K562 (cell line): Measurements from ENCODE around the gene SPPL3. TPM values are rescaled to one million over a fixed set of nuclear protein-coding genes. Genes with fewer than 3 reads are reported as not detected.

Experiments used
- ATAC-seq: fragments of 200-7000 bp; cut with Tn5 transposase; 3 replicates; pipeline ENCODE4 v1.9.1; 2020; ENCODE audit warnings: moderate library complexity
- BruUV-seq: library from RNA; stranded (reverse); fragments of 400-500 nt; replicated peaks from 2 replicates; lab custom pipeline; 2021; lab: Mats Ljungman, UMichigan
- CTCF ChIA-PET: fragments of 300-600 bp; formaldehyde crosslinking; extraction: SDS; loops from one replicate; lab custom pipeline; 2021; ENCODE audit warnings: low intra/inter-chr PET ratio; lab: Yijun Ruan, JAX
- POLR2A ChIA-PET: fragments of 300-600, 350-650 bp; sonication (Branson Sonifier 250); formaldehyde crosslinking; extraction: SDS; loops from one replicate; lab custom pipeline; 2021; ENCODE audit warnings: antibody characterized with exemption, inconsistent platforms; lab: Yijun Ruan, JAX
- DNase-seq, 4 experiments: peaks; one replicate each; pipeline versions ENCODE4 v3.0.0 to v3.0.0-alpha.2; 2011 to 2018; ENCODE audit warnings: low spot score in 3 of 4, mixed read lengths in 3 of 4; ENCODE audit errors: extremely low read depth in 1 of 4
- FAIRE-seq: peaks from 2 replicates; lab custom pipeline; 2011; peaks lifted over from hg19 to GRCh38; lab: Jason Lieb, UNC
- H2AFZ ChIP-seq: 2 replicates; pipeline ENCODE4 v1.6.0; 2011; ENCODE audit warnings: low read depth, low read length, control low read depth, inconsistent platforms
- H3K27ac ChIP-seq: fragments of 200-600 bp; 3 replicates; pipeline ENCODE4 v1.8.0; 2011; ENCODE audit warnings: low read depth, mild to moderate bottlenecking, control low read depth, inconsistent platforms, low read length, moderate library complexity, mixed read lengths; ENCODE audit errors: extremely low read depth
- H3K27me3 ChIP-seq, 2 experiments: fragments of 300-600 bp in 1 of 2; 2 replicates in 1 of 2; 3 replicates in 1 of 2; pipeline versions ENCODE4 v1.6.0 to v1.8.0; 2011; ENCODE audit warnings: inconsistent platforms in 2 of 2, low read length in 2 of 2, mild to moderate bottlenecking in 1 of 2, mixed read lengths in 1 of 2, moderate library complexity in 1 of 2; ENCODE audit not compliant: control insufficient read depth in 2 of 2, insufficient read depth in 2 of 2
- H3K36me3 ChIP-seq: fragments of 300-600 bp; 3 replicates; pipeline ENCODE4 v1.8.0; 2011; ENCODE audit warnings: mild to moderate bottlenecking, low read length, inconsistent platforms; ENCODE audit not compliant: control insufficient read depth, insufficient read depth
- H3K4me1 ChIP-seq, 2 experiments: fragments of 200-600 bp in 1 of 2; replicated peaks in 1 of 2; 2 replicates in 1 of 2; 3 replicates in 1 of 2; pipeline versions ENCODE4 v1.5.1 to v1.8.0; 2011; ENCODE audit warnings: inconsistent platforms in 2 of 2, low read length in 2 of 2, mild to moderate bottlenecking in 1 of 2, mixed read lengths in 1 of 2, moderate library complexity in 1 of 2; ENCODE audit not compliant: control insufficient read depth in 2 of 2, insufficient read depth in 2 of 2
- H3K4me2 ChIP-seq: 2 replicates; pipeline ENCODE4 v1.6.1; 2011; ENCODE audit warnings: low read length, control low read depth, inconsistent platforms, mixed read lengths; ENCODE audit not compliant: insufficient read depth
- H3K4me3 ChIP-seq: fragments of 200-600 bp; sonication (generic), shearing (Covaris generic); 2 replicates; pipeline ENCODE4 v1.5.1; 2016; ENCODE audit warnings: control low read depth, inconsistent platforms
- H3K79me2 ChIP-seq: fragments of 200-600 bp; 3 replicates; pipeline ENCODE4 v1.8.0; 2011; ENCODE audit warnings: low read length, inconsistent platforms; ENCODE audit not compliant: control insufficient read depth, insufficient read depth
- H3K9ac ChIP-seq, 2 experiments: 2 replicates each; pipeline versions ENCODE4 v1.6.0 to v1.6.1; 2011; ENCODE audit warnings: low read depth in 2 of 2, low read length in 2 of 2, control low read depth in 1 of 2, inconsistent platforms in 1 of 2, mild to moderate bottlenecking in 1 of 2, mixed read lengths in 1 of 2; ENCODE audit not compliant: insufficient read depth in 1 of 2
- H3K9me1 ChIP-seq: one replicate; pipeline ENCODE4 v1.6.0; 2011; ENCODE audit warnings: inconsistent platforms, mild to moderate bottlenecking, low read length, moderate library complexity; ENCODE audit not compliant: control insufficient read depth, insufficient read depth
- H3K9me3 ChIP-seq: replicated peaks from 2 replicates; pipeline ENCODE4 v1.5.1; 2011; ENCODE audit warnings: low read depth, low read length, inconsistent platforms; ENCODE audit not compliant: control insufficient read depth, insufficient read depth
- H4K20me1 ChIP-seq: replicated peaks from 2 replicates; pipeline ENCODE4 v1.6.1; 2011; ENCODE audit warnings: low read length, inconsistent platforms, mixed read lengths; ENCODE audit not compliant: control insufficient read depth, insufficient read depth
- ESRRA ChIP-seq: fragments of 450-650 bp; IDR thresholded peaks from 2 replicates; pipeline ENCODE4 v1.6.1; 2014; ENCODE audit warnings: low read depth, mild to moderate bottlenecking, moderate library complexity, borderline replicate concordance
- ESRRB ChIP-seq: fragments of 250-450 bp; sonication (Bioruptor Pico); IDR thresholded peaks from 2 replicates; pipeline ENCODE4 v1.5.0; 2020; ENCODE audit warnings: mild to moderate bottlenecking, moderate library complexity, borderline replicate concordance
- ETS2 ChIP-seq: IDR thresholded peaks from 2 replicates; pipeline ENCODE4 v1.6.1; 2016; ENCODE audit warnings: borderline replicate concordance, missing genetic modification characterization, mild to moderate bottlenecking, moderate library complexity, missing compliant biosample characterization; ENCODE audit not compliant: poor library complexity, severe bottlenecking
- FOXM1 ChIP-seq, 2 experiments: fragments of 450-650 bp in 1 of 2; sonication (generic) in 1 of 2; formaldehyde crosslinking in 1 of 2; IDR thresholded peaks; 2 replicates each; pipeline versions ENCODE4 v1.6.1 to v1.9.0; 2017 to 2022; ENCODE audit warnings: low read depth in 2 of 2, mild to moderate bottlenecking in 2 of 2, missing genetic modification reagents in 1 of 2, moderate library complexity in 1 of 2
- MEIS2 ChIP-seq: fragments of 450-650 bp; IDR thresholded peaks from 2 replicates; pipeline ENCODE4 v1.6.1; 2014; ENCODE audit warnings: mild to moderate bottlenecking; ENCODE audit not compliant: partially characterized antibody
- NCOA1 ChIP-seq: fragments of 450-650 bp; IDR thresholded peaks from 2 replicates; pipeline ENCODE4 v1.6.1; 2016; ENCODE audit warnings: low read depth
- NR2C1 ChIP-seq, 2 experiments: fragments of 450-650 bp; IDR thresholded peaks; 2 replicates each; pipeline ENCODE4 v1.6.1; 2017; ENCODE audit warnings: mild to moderate bottlenecking in 2 of 2, antibody characterized with exemption in 1 of 2, inconsistent platforms in 1 of 2, missing compliant biosample characterization in 1 of 2, missing genetic modification characterization in 1 of 2
- SAFB2 ChIP-seq: fragments of 200-400 bp; formaldehyde crosslinking; IDR thresholded peaks from 2 replicates; pipeline ENCODE4 v1.6.1; 2018; ENCODE audit warnings: borderline replicate concordance, low read length, low read depth, moderate library complexity; ENCODE audit not compliant: severe bottlenecking
- TCF3 ChIP-seq: sonication (generic); formaldehyde crosslinking; IDR thresholded peaks from 2 replicates; pipeline ENCODE4 v1.4.0; 2020; ENCODE audit warnings: mild to moderate bottlenecking, missing genetic modification reagents
- XRCC3 ChIP-seq: fragments of 450-650 bp; IDR thresholded peaks from 2 replicates; pipeline ENCODE4 v1.6.1; 2017; ENCODE audit warnings: mild to moderate bottlenecking, moderate library complexity
- ZNF174 ChIP-seq: fragments of 250-450 bp; sonication (Bioruptor Pico); IDR thresholded peaks from 2 replicates; pipeline ENCODE4 v1.4.0; 2020; ENCODE audit warnings: mild to moderate bottlenecking
- ZNF324 ChIP-seq: fragments of 250-450 bp; sonication (Bioruptor Pico); IDR thresholded peaks from 2 replicates; pipeline ENCODE4 v1.4.0; 2020; ENCODE audit warnings: mild to moderate bottlenecking
- ZNF354B ChIP-seq: fragments of 250-450 bp; sonication (Bioruptor Pico); IDR thresholded peaks from 2 replicates; pipeline ENCODE4 v1.4.0; 2020
- ZNF696 ChIP-seq: fragments of 250-450 bp; sonication (Bioruptor Pico); conservative IDR thresholded peaks from 2 replicates; pipeline ENCODE4 v1.4.0; 2020; ENCODE audit warnings: mild to moderate bottlenecking, moderate library complexity
- WGBS: fragments of 100-300 bp; shearing (Covaris generic); methylation state at CpG from one replicate; pipeline ENCODE4 v1.1.6; 2016; ENCODE audit warnings: low coverage, mixed read lengths; ENCODE audit not compliant: insufficient coverage; ENCODE audit errors: missing lambda C conversion rate; 5-methylcytosine and 5-hydroxymethylcytosine counted together
- in situ Hi-C: fragments of 300-500 bp; cut with MboI; formaldehyde crosslinking; loops from 4 replicates; pipeline ENCODE4 v1.15.0; 2018; ENCODE audit warnings: inconsistent platforms, mixed read lengths
- intact Hi-C: fragments of 100-400 bp; cut with micrococcal nuclease; formaldehyde crosslinking; loops from 2 replicates; pipeline ENCODE4 v1.14.2; 2022
- polyA plus RNA-seq, 8 experiments: library from polyadenylated mRNA; depleted of rRNA in 4 of 8; stranded (reverse) in 5 of 8; unstranded in 3 of 8; fragments of >200 nt; fragmentation: Nextera tagmentation in 2 of 8; fragmentation: Illumina TruSeq in 1 of 8; extraction: Ambion mirVana in 2 of 8; extraction: Trizol in 1 of 8; gene quantifications; 2 replicates each; pipeline versions ENCODE4 v1.2.1 to v1.2.3, GENCODE V29; 2011 to 2014; ENCODE audit warnings: inconsistent platforms in 1 of 8, missing spikeins in 1 of 8
- total RNA-seq, 7 experiments: library from RNA; depleted of rRNA in 6 of 7; stranded (reverse); fragments of >200 nt in 6 of 7; fragmentation: Illumina TruSeq in 2 of 7; extraction: Trizol in 2 of 7; gene quantifications; 2 replicates each; pipeline versions ENCODE4 v1.2.1 to v1.2.3, GENCODE V29; 2011 to 2021; ENCODE audit warnings: low replicate concordance in 1 of 7
- TF ChIP-seq, protein P1 (sequence below): sonication (generic); formaldehyde crosslinking; IDR thresholded peaks from 2 replicates; pipeline ENCODE4 v1.4.0; 2020; ENCODE audit warnings: mild to moderate bottlenecking, missing genetic modification reagents
- TF ChIP-seq, protein P2 (sequence below), 2 experiments: fragments of 150-350 bp in 1 of 2; IDR thresholded peaks; 2 replicates each; pipeline ENCODE4 v1.6.1; 2012 to 2016; ENCODE audit warnings: low read depth in 2 of 2, low read length in 2 of 2, mild to moderate bottlenecking in 1 of 2, moderate library complexity in 1 of 2

SPPL3 gene
- total and polyA plus RNA-seq, 9 of the 15 experiments (the other 6 are each of a cell fraction or from before 2014, with no cell fraction given): 2.9 to 32.1 (median 7.1) TPM

DNA sequence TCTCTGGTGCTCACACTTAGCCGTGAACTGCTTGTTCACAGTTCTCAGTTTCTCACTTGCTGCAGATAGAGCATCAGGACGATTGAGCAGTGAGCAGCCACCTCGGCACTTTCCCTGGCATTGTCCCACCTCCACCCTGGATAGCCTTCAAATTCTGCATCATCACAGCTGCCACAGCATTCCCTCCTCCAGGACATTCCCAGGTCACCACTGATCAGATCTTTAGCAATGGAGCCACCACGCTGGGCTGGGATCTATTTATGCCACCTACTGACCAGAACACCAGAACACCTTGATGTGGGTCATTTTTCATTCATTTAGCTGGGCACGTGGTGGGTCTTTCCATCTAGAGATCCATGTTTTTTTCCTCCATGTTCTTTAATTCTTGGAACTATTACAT, 154.9 kb downstream of the SPPL3 start:
- Histone ChIP-seq H3K9ac (no peak overlapping the region), H3K36me3 (no peaks in the 10 kb centered on the region), H4K20me1 (no peaks in the 10 kb centered on the region), H3K27me3 (no peaks in the 10 kb centered on the region), H2AFZ (no peak overlapping the region), H3K4me1 (peaks cover 3 to 5% of the 10 kb centered on the region in 2 experiments; a peak in 2 of 5 replicates), H3K9me3 (no peaks in the 10 kb centered on the region), H3K4me3 (no peak overlapping the region), H3K4me2 (no peak overlapping the region), H3K9me1 (no peaks in the 10 kb centered on the region), H3K27ac (no peak overlapping the region), H3K79me2 (no peaks in the 10 kb centered on the region)
- ChIA-PET CTCF (interaction anchor here (0.7 kb wide), 1 partner anchor 820 kb away, joined by 4 read pairs; no protein-coding TSS in a partner anchor), POLR2A (no interaction called here)
- WGBS: 38% methylated on average over 5 of the region's 5 CpGs
- no TSS peak for BruUV-seq
- ATAC-seq (no peak), DNase-seq (no peak), FAIRE-seq (no peak)
- TF ChIP-seq ESRRB (CRISPR knock-in tag) (no peak), ZNF174 (CRISPR knock-in tag) (no peak), ZNF696 (CRISPR knock-in tag) (no peak), ZNF354B (CRISPR knock-in tag) (no peak), NCOA1 (no peak), TCF3 (CRISPR knock-in tag) (no peak), NR2C1 (IDR thresholded peaks at IDR 0.05) (no peak), NR2C1 (tag; IDR thresholded peaks at IDR 0.05) (no peak), SAFB2 (no peak), ETS2 (no peak), ZNF324 (no peak), FOXM1 (IDR thresholded peaks at IDR 0.05; ENCODE audit: low read depth) (no peak), FOXM1 (CRISPR knock-in tag; IDR thresholded peaks at IDR 0.05; ENCODE audit: low read depth) (no peak), ESRRA (no peak), MEIS2 (no peak), XRCC3 (no peak)
- TF ChIP-seq, protein P1, sequence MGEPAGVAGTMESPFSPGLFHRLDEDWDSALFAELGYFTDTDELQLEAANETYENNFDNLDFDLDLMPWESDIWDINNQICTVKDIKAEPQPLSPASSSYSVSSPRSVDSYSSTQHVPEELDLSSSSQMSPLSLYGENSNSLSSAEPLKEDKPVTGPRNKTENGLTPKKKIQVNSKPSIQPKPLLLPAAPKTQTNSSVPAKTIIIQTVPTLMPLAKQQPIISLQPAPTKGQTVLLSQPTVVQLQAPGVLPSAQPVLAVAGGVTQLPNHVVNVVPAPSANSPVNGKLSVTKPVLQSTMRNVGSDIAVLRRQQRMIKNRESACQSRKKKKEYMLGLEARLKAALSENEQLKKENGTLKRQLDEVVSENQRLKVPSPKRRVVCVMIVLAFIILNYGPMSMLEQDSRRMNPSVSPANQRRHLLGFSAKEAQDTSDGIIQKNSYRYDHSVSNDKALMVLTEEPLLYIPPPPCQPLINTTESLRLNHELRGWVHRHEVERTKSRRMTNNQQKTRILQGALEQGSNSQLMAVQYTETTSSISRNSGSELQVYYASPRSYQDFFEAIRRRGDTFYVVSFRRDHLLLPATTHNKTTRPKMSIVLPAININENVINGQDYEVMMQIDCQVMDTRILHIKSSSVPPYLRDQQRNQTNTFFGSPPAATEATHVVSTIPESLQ (CRISPR knock-in tag): no peak
- TF ChIP-seq, protein P2, sequence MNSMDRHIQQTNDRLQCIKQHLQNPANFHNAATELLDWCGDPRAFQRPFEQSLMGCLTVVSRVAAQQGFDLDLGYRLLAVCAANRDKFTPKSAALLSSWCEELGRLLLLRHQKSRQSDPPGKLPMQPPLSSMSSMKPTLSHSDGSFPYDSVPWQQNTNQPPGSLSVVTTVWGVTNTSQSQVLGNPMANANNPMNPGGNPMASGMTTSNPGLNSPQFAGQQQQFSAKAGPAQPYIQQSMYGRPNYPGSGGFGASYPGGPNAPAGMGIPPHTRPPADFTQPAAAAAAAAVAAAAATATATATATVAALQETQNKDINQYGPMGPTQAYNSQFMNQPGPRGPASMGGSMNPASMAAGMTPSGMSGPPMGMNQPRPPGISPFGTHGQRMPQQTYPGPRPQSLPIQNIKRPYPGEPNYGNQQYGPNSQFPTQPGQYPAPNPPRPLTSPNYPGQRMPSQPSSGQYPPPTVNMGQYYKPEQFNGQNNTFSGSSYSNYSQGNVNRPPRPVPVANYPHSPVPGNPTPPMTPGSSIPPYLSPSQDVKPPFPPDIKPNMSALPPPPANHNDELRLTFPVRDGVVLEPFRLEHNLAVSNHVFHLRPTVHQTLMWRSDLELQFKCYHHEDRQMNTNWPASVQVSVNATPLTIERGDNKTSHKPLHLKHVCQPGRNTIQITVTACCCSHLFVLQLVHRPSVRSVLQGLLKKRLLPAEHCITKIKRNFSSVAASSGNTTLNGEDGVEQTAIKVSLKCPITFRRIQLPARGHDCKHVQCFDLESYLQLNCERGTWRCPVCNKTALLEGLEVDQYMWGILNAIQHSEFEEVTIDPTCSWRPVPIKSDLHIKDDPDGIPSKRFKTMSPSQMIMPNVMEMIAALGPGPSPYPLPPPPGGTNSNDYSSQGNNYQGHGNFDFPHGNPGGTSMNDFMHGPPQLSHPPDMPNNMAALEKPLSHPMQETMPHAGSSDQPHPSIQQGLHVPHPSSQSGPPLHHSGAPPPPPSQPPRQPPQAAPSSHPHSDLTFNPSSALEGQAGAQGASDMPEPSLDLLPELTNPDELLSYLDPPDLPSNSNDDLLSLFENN (IDR thresholded peaks at IDR 0.05; ENCODE audit: low read depth in 2 of 2, low read length in 2 of 2): no peak
- in situ Hi-C loops (no loop called here), intact Hi-C loops (no loop called here)
